ENCODE data around the gene NELFE. TPM values are rescaled to one million over a fixed set of nuclear protein-coding genes. Genes with fewer than 3 reads are reported as not detected.

NELFE gene
- total and polyA plus RNA-seq, 2 of the 13 experiments (the other 11 are each of a cell fraction or from before 2014, with no cell fraction given) = 51.3 to 69.8 TPM

DNA sequence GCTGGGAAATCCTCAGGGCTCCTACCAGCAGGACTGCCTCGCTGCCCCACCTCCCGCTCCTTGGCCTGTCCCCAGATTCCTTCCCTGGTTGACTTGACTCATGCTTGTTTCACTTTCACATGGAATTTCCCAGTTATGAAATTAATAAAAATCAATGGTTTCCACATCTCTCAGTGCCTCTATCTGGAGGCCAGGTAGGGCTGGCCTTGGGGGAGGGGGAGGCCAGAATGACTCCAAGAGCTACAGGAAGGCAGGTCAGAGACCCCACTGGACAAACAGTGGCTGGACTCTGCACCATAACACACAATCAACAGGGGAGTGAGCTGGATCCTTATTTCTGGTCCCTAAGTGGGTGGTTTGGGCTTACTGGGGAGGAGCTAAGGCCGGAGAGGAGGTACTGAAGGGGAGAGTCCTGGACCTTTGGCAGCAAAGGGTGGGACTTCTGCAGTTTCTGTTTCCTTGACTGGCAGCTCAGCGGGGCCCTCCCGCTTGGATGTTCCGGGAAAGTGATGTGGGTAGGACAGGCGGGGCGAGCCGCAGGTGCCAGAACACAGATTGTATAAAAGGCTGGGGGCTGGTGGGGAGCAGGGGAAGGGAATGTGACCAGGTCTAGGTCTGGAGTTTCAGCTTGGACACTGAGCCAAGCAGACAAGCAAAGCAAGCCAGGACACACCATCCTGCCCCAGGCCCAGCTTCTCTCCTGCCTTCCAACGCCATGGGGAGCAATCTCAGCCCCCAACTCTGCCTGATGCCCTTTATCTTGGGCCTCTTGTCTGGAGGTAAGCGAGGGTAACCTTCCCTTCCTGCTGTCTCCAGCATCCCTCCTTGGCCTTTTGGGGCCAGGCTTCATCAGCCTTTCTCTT, 13.0 kb downstream of the NELFE start, which contains the start of gene CFB (continued):
- no peak; the same call in 1 of the 2 replicates for TF ChIP-seq NAIF1 (CRISPR knock-in tag; IDR thresholded peaks at IDR 0.05; ENCODE audit: borderline replicate concordance)
- peak; percentile 87; the same call in 1 of the 2 replicates for TF ChIP-seq SNAPC2 (CRISPR knock-in tag; IDR thresholded peaks at IDR 0.05)
- TF ChIP-seq, protein P1, sequence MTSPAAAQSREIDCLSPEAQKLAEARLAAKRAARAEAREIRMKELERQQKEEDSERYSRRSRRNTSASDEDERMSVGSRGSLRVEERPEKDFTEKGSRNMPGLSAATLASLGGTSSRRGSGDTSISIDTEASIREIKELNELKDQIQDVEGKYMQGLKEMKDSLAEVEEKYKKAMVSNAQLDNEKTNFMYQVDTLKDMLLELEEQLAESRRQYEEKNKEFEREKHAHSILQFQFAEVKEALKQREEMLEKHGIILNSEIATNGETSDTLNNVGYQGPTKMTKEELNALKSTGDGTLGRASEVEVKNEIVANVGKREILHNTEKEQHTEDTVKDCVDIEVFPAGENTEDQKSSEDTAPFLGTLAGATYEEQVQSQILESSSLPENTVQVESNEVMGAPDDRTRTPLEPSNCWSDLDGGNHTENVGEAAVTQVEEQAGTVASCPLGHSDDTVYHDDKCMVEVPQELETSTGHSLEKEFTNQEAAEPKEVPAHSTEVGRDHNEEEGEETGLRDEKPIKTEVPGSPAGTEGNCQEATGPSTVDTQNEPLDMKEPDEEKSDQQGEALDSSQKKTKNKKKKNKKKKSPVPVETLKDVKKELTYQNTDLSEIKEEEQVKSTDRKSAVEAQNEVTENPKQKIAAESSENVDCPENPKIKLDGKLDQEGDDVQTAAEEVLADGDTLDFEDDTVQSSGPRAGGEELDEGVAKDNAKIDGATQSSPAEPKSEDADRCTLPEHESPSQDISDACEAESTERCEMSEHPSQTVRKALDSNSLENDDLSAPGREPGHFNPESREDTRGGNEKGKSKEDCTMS (CRISPR knock-in tag; conservative IDR thresholded peaks at IDR 0.05) = no peak
- no peak; the same call in 1 of the 2 replicates for TF ChIP-seq SIN3A (IDR thresholded peaks at IDR 0.05; ENCODE audit: borderline replicate concordance, low read depth, low read length)
- peak; percentile 85 for TF ChIP-seq GFI1 (CRISPR knock-in tag; IDR thresholded peaks at IDR 0.05; ENCODE audit: borderline replicate concordance)
- peak; percentile 96 for TF ChIP-seq SAFB2 (CRISPR knock-in tag; IDR thresholded peaks at IDR 0.05; ENCODE audit: borderline replicate concordance, low read depth)
- TF ChIP-seq NR2F6 (IDR thresholded peaks at IDR 0.05) = peak; percentile 94
- TF ChIP-seq NR2F6 (CRISPR knock-in tag; IDR thresholded peaks at IDR 0.05) = peak; percentile 97
- TF ChIP-seq, protein P2, sequence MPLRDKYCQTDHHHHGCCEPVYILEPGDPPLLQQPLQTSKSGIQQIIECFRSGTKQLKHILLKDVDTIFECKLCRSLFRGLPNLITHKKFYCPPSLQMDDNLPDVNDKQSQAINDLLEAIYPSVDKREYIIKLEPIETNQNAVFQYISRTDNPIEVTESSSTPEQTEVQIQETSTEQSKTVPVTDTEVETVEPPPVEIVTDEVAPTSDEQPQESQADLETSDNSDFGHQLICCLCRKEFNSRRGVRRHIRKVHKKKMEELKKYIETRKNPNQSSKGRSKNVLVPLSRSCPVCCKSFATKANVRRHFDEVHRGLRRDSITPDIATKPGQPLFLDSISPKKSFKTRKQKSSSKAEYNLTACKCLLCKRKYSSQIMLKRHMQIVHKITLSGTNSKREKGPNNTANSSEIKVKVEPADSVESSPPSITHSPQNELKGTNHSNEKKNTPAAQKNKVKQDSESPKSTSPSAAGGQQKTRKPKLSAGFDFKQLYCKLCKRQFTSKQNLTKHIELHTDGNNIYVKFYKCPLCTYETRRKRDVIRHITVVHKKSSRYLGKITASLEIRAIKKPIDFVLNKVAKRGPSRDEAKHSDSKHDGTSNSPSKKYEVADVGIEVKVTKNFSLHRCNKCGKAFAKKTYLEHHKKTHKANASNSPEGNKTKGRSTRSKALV (CRISPR knock-in tag; IDR thresholded peaks at IDR 0.05) = 0 out of 2 replicates have a peak, but pooled peaks have one; percentile 73
- peak; percentile 62 for TF ChIP-seq SIX4 (CRISPR knock-in tag; IDR thresholded peaks at IDR 0.05)
- no peak for TF ChIP-seq GPN1 (CRISPR knock-in tag; IDR thresholded peaks at IDR 0.05; ENCODE audit: borderline replicate concordance)
- peak; percentile 86 for TF ChIP-seq RFXAP (CRISPR knock-in tag; IDR thresholded peaks at IDR 0.05; ENCODE audit: borderline replicate concordance)
- TF ChIP-seq ZNF205 (CRISPR knock-in tag; IDR thresholded peaks at IDR 0.05) = peak; percentile 82; the same call in 1 of the 2 replicates
- TF ChIP-seq, protein P3, sequence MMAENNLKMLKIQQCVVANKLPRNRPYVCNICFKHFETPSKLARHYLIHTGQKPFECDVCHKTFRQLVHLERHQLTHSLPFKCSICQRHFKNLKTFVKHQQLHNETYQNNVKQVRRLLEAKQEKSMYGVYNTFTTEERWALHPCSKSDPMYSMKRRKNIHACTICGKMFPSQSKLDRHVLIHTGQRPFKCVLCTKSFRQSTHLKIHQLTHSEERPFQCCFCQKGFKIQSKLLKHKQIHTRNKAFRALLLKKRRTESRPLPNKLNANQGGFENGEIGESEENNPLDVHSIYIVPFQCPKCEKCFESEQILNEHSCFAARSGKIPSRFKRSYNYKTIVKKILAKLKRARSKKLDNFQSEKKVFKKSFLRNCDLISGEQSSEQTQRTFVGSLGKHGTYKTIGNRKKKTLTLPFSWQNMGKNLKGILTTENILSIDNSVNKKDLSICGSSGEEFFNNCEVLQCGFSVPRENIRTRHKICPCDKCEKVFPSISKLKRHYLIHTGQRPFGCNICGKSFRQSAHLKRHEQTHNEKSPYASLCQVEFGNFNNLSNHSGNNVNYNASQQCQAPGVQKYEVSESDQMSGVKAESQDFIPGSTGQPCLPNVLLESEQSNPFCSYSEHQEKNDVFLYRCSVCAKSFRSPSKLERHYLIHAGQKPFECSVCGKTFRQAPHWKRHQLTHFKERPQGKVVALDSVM (CRISPR knock-in tag; IDR thresholded peaks at IDR 0.05) = peak; percentile 100
- TF ChIP-seq ZNF34 (CRISPR knock-in tag; IDR thresholded peaks at IDR 0.05; ENCODE audit: borderline replicate concordance) = 0 out of 2 replicates have a peak, but pooled peaks have one; percentile 85
- peak; percentile 84 for TF ChIP-seq ZFX (CRISPR knock-in tag; IDR thresholded peaks at IDR 0.05; ENCODE audit: low read depth)
- peak; percentile 26; the same call in 1 of the 2 replicates for TF ChIP-seq ZNF83 (CRISPR knock-in tag; IDR thresholded peaks at IDR 0.05; ENCODE audit: borderline replicate concordance)
- TF ChIP-seq, protein P4, sequence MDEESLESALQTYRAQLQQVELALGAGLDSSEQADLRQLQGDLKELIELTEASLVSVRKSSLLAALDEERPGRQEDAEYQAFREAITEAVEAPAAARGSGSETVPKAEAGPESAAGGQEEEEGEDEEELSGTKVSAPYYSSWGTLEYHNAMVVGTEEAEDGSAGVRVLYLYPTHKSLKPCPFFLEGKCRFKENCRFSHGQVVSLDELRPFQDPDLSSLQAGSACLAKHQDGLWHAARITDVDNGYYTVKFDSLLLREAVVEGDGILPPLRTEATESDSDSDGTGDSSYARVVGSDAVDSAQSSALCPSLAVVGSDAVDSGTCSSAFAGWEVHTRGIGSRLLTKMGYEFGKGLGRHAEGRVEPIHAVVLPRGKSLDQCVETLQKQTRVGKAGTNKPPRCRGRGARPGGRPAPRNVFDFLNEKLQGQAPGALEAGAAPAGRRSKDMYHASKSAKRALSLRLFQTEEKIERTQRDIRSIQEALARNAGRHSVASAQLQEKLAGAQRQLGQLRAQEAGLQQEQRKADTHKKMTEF (CRISPR knock-in tag; IDR thresholded peaks at IDR 0.05) = peak; percentile 96
- TF ChIP-seq, protein P5, sequence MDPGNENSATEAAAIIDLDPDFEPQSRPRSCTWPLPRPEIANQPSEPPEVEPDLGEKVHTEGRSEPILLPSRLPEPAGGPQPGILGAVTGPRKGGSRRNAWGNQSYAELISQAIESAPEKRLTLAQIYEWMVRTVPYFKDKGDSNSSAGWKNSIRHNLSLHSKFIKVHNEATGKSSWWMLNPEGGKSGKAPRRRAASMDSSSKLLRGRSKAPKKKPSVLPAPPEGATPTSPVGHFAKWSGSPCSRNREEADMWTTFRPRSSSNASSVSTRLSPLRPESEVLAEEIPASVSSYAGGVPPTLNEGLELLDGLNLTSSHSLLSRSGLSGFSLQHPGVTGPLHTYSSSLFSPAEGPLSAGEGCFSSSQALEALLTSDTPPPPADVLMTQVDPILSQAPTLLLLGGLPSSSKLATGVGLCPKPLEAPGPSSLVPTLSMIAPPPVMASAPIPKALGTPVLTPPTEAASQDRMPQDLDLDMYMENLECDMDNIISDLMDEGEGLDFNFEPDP (CRISPR knock-in tag; conservative IDR thresholded peaks at IDR 0.05) = no peak
